CD4-positive, alpha-beta T cell (primary cell): Measurements from ENCODE around the gene BTAF1. TPM values are rescaled to one million over a fixed set of nuclear protein-coding genes. Genes with fewer than 3 reads are reported as not detected.

Experiments used
- ATAC-seq: fragments of 200-7000 bp; cut with Tn5 transposase; one replicate; pipeline ENCODE4 v1.10.0; 2022; ENCODE audit warnings: mild to moderate bottlenecking; ENCODE audit not compliant: poor library complexity
- CTCF ChIA-PET: fragments of 350-600 bp; sonication (Branson Sonifier 250); formaldehyde crosslinking; loops from one replicate; lab custom pipeline; 2021; ENCODE audit warnings: antibody characterized with exemption, inconsistent platforms; lab: Charles Lee
- POLR2A ChIA-PET: fragments of 350-600 bp; sonication (Branson Sonifier 250); formaldehyde crosslinking; loops from one replicate; lab custom pipeline; 2021; ENCODE audit warnings: antibody characterized with exemption, inconsistent platforms; lab: Charles Lee
- DNase-seq, 14 experiments: peaks; one replicate each; pipeline ENCODE4 v3.0.0-alpha.2; 2013 to 2020; ENCODE audit warnings: mixed read lengths in 2 of 14
- H3K27ac ChIP-seq, 2 donors: one replicate each; pipeline versions ENCODE4 v1.5.1 to v1.7.0; 2013; ENCODE audit warnings: low read length in 2 of 2, low read depth in 1 of 2, mild to moderate bottlenecking in 1 of 2
- H3K27me3 ChIP-seq, 2 experiments: 1 replicate in 1 of 2; 2 replicates in 1 of 2; pipeline versions ENCODE4 v1.6.1 to v1.7.0; 2013; ENCODE audit warnings: low read length in 2 of 2, control low read depth in 1 of 2, mild to moderate bottlenecking in 1 of 2, moderate library complexity in 1 of 2; ENCODE audit not compliant: insufficient read depth in 2 of 2, control insufficient read depth in 1 of 2
- H3K36me3 ChIP-seq: one replicate; pipeline ENCODE4 v1.6.1; 2013; ENCODE audit warnings: low read length, control low read depth; ENCODE audit not compliant: insufficient read depth
- H3K4me1 ChIP-seq: one replicate; pipeline ENCODE4 v1.6.1; 2013; ENCODE audit warnings: low read length, control low read depth; ENCODE audit not compliant: insufficient read depth
- H3K4me3 ChIP-seq: one replicate; pipeline ENCODE4 v1.5.1; 2013; ENCODE audit warnings: mild to moderate bottlenecking, low read length, moderate library complexity
- H3K9me3 ChIP-seq, 2 experiments: 1 replicate in 1 of 2; 2 replicates in 1 of 2; pipeline versions ENCODE4 v1.6.1 to v1.7.0; 2013; ENCODE audit warnings: low read length in 2 of 2, mild to moderate bottlenecking in 2 of 2, control low read depth in 1 of 2, moderate library complexity in 1 of 2; ENCODE audit not compliant: control insufficient read depth in 1 of 2, insufficient read depth in 1 of 2
- H3K27ac Mint-ChIP-seq: one replicate; pipeline ENCODE4 v1.8.0; 2020; ENCODE audit warnings: mixed read lengths
- H3K27me3 Mint-ChIP-seq: one replicate; pipeline ENCODE4 v1.8.0; 2021; ENCODE audit warnings: mixed read lengths
- H3K36me3 Mint-ChIP-seq: one replicate; pipeline ENCODE4 v1.8.0; 2021; ENCODE audit warnings: low read depth, mixed read lengths
- H3K4me1 Mint-ChIP-seq: one replicate; pipeline ENCODE4 v1.8.0; 2021; ENCODE audit warnings: low read depth, mixed read lengths
- H3K4me3 Mint-ChIP-seq: one replicate; pipeline ENCODE4 v1.8.0; 2020; ENCODE audit warnings: mild to moderate bottlenecking, mixed read lengths
- H3K9me3 Mint-ChIP-seq: one replicate; pipeline ENCODE4 v1.8.0; 2020; ENCODE audit warnings: mixed read lengths
- intact Hi-C, 2 experiments: fragments of 100-400 bp; cut with DNase I in 1 of 2; cut with micrococcal nuclease in 1 of 2; formaldehyde crosslinking; loops; one replicate each; pipeline versions ENCODE4 v1.15.1 to v1.9.0; 2023 to 2025; cut with DNase I, micrococcal nuclease
- total RNA-seq, 174 experiments: library from RNA in 2 of 174; stranded (reverse) in 2 of 174; gene quantifications; one replicate each; pipeline ENCODE4 v1.2.3 and lab custom pipeline; 2021 to 2026
- TF ChIP-seq, protein P1 (sequence below): fragments of 200-600 bp; IDR thresholded peaks from one replicate; pipeline ENCODE4 v1.8.0; 2022; ENCODE audit warnings: antibody characterized with exemption, mild to moderate bottlenecking

The BTAF1 gene
- total RNA-seq, 2 experiments from 2014 or later: 80.8 to 85.8 TPM

- H3K4me1 ChIP-seq: no peaks in the 10 kb centered on the region
- H3K27me3 ChIP-seq: no peaks in the 10 kb centered on the region
- intact Hi-C loops: no loop called here
- peaks cover 87% of the 10 kb centered on the region for H3K36me3 Mint-ChIP-seq
- no peaks in the 10 kb centered on the region for H3K9me3 Mint-ChIP-seq
- no peaks in the 10 kb centered on the region for H3K9me3 ChIP-seq
- H3K4me1 Mint-ChIP-seq: no peaks in the 10 kb centered on the region
- H3K27ac Mint-ChIP-seq: peak overlapping the region; percentile 1
- ChIA-PET POLR2A (no interaction called here), CTCF (no interaction called here)
- peaks cover 43% of the 10 kb centered on the region for H3K36me3 ChIP-seq
- DNase-seq (no peak), ATAC-seq (no peak)
- no peak overlapping the region for H3K4me3 ChIP-seq
- H3K27ac ChIP-seq: no peak overlapping the region
- TF ChIP-seq, protein P1, sequence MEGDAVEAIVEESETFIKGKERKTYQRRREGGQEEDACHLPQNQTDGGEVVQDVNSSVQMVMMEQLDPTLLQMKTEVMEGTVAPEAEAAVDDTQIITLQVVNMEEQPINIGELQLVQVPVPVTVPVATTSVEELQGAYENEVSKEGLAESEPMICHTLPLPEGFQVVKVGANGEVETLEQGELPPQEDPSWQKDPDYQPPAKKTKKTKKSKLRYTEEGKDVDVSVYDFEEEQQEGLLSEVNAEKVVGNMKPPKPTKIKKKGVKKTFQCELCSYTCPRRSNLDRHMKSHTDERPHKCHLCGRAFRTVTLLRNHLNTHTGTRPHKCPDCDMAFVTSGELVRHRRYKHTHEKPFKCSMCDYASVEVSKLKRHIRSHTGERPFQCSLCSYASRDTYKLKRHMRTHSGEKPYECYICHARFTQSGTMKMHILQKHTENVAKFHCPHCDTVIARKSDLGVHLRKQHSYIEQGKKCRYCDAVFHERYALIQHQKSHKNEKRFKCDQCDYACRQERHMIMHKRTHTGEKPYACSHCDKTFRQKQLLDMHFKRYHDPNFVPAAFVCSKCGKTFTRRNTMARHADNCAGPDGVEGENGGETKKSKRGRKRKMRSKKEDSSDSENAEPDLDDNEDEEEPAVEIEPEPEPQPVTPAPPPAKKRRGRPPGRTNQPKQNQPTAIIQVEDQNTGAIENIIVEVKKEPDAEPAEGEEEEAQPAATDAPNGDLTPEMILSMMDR: no peak
- no peak overlapping the region for H3K4me3 Mint-ChIP-seq
- no peaks in the 10 kb centered on the region for H3K27me3 Mint-ChIP-seq
Measured at GRCh38 chr10:91976317-91977051, 52.9 kb downstream of the BTAF1 start.

DNA sequence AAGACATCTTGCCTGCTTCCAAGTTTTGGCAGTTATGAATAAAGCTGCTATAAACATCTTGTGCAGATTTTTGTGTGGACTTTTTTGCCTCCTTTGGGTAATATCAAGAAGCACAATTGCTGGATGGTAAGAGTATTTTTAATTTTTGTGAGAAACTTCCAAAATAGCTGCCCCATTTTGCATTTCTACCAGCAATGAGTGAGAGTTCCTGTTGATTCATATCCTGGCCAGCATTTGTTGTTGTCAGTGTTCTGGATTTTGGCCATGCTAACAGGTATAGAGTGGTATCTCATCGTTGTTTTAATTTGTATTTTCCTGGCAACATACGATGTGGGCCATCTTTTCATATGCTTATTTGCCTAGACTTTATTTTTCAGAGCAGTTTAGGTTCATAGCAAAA is 53.9 kb downstream of the BTAF1 start:
- ChIA-PET CTCF (no interaction called here), POLR2A (no interaction called here)
- Histone ChIP-seq H3K27ac (no peak overlapping the region), H3K4me1 (no peaks in the 10 kb centered on the region), H3K27me3 (no peaks in the 10 kb centered on the region), H3K4me3 (no peak overlapping the region), H3K36me3 (peaks cover 46% of the 10 kb centered on the region), H3K9me3 (no peaks in the 10 kb centered on the region)
- no peak for DNase-seq
- no peaks in the 10 kb centered on the region for H3K9me3 Mint-ChIP-seq
- H3K4me1 Mint-ChIP-seq: no peaks in the 10 kb centered on the region
- H3K27ac Mint-ChIP-seq: no peak overlapping the region
- no peaks in the 10 kb centered on the region for H3K27me3 Mint-ChIP-seq
- intact Hi-C loops: no loop called here
- H3K4me3 Mint-ChIP-seq: no peak overlapping the region
- TF ChIP-seq, protein P1: no peak
- H3K36me3 Mint-ChIP-seq: peaks cover 89% of the 10 kb centered on the region
- ATAC-seq: no peak

- no peaks in the 10 kb centered on the region for H3K9me3 ChIP-seq
- no peak overlapping the region for H3K4me3 Mint-ChIP-seq
- TF ChIP-seq, protein P1: no peak
- H3K27me3 ChIP-seq: no peaks in the 10 kb centered on the region
- H3K9me3 Mint-ChIP-seq: no peaks in the 10 kb centered on the region
- H3K36me3 Mint-ChIP-seq: peaks cover 92% of the 10 kb centered on the region
- ChIA-PET CTCF (no interaction called here), POLR2A (no interaction called here)
- H3K4me1 Mint-ChIP-seq: peaks cover 6% of the 10 kb centered on the region
- H3K27ac Mint-ChIP-seq: no peak overlapping the region
- no peak overlapping the region for H3K4me3 ChIP-seq
- no peaks in the 10 kb centered on the region for H3K4me1 ChIP-seq
- intact Hi-C loops: no loop called here
- no peak overlapping the region for H3K27ac ChIP-seq
- H3K27me3 Mint-ChIP-seq: no peaks in the 10 kb centered on the region
- H3K36me3 ChIP-seq: peaks cover 57% of the 10 kb centered on the region
- DNase-seq (no peak), ATAC-seq (no peak)
Measured at GRCh38 chr10:91978585-91978984, 55.0 kb downstream of the BTAF1 start.
